Limb (tissue), 2 donors: ENCODE results near the gene DESI2.

Experiments used
- DNase-seq, 2 donors: peaks; one replicate each; pipeline ENCODE4 v3.0.0-alpha.2; 2016; ENCODE audit errors: extremely low spot score in 2 of 2

The DESI2 gene

GRCh38 chr1:244652623-244653438, at the start of gene DESI2:
Gene DESI2 (plus strand): TSS chr1:244653126. CDS start chr1:244653314, 188 bp downstream.
- peak; percentile 99 to 100 for DNase-seq

DNA sequence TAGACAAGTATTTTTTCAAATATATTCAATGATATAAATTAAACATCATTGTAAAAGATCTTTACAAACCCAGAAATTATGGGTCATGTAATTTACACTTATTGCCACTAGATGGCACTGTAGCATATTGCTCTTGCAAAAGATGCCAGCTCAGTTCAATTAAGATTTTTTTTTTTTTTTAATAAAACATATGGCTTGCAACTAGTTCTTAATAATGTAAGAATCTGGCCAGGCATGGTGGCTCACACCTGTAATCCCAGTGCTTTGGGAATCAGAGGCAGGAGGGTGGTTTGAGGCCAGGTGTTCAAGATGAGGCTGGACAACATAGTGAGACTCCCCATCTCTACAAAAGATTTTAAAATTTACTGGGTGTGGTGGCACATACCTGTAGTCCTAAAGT, 49.4 kb upstream of the DESI2 start:
- DNase-seq, result peak in 1 of 2 donors; percentile 69

DNA sequence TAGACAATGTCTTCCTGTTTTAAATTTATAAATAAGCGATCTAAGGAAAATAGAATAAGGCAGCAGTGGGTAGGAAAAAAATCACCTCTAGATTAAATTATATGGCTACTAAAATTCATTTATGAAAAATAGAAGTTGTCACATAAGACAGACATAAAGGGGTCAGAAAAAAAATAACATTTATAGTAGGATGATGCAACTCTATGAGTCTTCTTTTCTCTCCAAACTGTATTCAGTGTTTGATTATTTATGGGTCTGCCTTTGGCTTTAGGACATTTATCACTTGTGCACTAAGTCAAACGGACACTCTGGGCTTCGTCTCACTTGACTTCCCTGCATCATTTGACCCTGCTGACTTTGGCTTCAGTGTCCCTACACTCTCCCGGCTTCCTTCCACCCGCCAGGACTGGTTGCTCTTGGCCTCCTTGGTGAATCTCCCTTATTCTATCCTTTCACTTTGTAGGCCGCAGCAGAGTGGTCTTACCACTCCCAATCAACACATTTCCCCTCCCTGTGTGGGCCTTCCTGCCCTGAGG, 47.0 kb upstream of the DESI2 start:
- no peak for DNase-seq

GRCh38 chr1:244614113-244614836, 38.7 kb upstream of the DESI2 start:
- no peak for DNase-seq

GRCh38 chr1:244614879-244615278, 38.0 kb upstream of the DESI2 start:
- DNase-seq, result no peak

- DNase-seq, result no peak
Measured at GRCh38 chr1:244615301-244615700, 37.6 kb upstream of the DESI2 start.

- DNase-seq, result no peak
Measured at GRCh38 chr1:244626709-244627108, 26.2 kb upstream of the DESI2 start.

DNA sequence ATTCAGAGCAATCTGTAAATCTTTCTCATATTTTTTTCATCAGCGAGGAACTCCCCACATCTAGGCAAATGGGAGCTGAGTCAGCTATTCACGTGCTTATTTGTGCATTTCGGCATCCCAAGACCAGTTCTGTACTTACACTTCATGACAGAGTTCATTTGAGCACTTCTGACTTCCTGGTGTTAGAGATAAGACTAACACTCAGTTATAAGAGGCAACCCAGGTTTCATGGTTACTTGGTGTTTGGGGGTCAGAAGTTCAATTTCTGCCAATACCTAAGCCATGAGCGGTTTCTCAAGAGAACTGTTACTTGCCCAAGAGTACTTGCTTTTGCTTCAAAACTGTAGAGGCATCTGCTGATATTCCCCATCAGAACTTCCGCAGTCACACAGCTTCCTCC, 24.1 kb upstream of the DESI2 start:
- no peak for DNase-seq

DNA sequence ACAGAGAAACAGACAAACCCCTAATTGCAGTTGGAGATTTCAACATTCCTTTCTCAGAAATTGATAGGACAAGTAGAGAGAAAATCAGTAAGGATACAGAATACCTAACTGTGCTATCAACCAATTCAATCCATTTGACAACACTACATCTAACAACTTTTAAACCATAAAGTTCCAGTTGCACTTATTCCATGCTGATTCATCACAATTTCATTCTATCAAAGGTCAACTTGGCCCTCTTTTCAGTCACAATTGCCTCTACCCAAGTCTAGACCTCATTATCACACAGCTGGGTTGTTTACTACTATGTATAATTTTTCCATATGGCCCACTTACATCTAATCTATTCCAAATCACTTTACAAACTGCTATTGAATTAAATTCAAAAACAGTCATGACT, 19.8 kb upstream of the DESI2 start:
- no peak for DNase-seq

DNA sequence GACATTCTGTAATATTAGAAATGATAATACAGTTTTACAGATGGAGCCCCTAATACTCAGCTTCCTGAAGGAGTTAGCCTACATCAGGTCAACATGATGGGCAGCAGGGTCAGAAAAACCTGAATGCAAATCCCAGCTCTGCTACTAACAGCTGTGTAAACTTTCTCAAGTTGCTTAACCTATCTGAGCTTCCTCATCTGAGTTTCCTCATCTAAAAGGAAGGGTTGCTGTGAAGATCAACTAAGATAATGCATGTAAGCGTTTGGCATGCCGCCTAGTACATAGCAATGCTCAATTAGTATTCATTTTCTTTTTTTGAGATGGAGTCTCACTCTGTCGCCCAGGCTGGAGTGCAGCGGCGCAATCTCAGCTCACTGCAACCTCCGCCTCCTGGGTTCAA, 18.4 kb upstream of the DESI2 start:
- DNase-seq, result no peak

DNA sequence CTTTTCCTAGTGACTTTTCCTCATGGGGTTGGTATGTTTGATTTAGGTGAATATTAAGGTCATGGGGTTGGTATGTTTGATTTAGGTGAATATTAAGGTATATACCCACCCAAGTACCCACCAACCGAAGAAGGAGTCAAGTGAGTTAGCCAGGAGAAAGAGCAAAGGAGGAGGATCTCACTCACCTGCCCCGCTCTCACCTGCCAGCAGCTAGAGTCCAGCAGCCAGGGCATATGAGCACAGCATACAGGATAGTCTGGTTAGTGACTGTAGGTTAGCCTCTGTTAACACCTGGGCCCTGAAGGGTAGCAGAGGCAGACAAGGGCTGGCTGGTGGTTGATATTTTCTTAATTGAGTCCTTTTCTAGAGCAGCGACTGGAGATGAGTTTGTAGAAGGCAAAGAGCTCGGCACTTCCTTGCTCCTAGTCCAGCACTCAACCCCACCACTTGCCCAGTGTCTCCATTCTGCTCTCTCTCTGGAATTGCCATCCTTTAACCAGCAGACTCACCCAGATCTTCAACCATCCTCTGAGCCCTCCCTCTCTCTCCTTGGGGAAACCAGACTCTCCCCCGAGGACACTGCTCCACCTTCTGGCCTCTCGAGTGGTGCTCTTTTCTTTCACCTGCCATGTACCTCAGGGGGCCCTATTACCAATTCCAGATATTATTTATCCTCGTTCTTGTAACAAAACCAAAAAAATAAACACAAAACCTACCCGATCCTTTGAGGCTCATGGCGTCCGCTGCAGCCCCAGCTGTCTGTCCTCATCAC, 16.3 kb upstream of the DESI2 start:
- no peak for DNase-seq

- DNase-seq, result no peak
Measured at GRCh38 chr1:244639561-244639960, 13.4 kb upstream of the DESI2 start.

GRCh38 chr1:244640917-244641316, 12.0 kb upstream of the DESI2 start:
- no peak for DNase-seq

- no peak for DNase-seq
Measured at GRCh38 chr1:244642526-244642925, 10.4 kb upstream of the DESI2 start.

DNA sequence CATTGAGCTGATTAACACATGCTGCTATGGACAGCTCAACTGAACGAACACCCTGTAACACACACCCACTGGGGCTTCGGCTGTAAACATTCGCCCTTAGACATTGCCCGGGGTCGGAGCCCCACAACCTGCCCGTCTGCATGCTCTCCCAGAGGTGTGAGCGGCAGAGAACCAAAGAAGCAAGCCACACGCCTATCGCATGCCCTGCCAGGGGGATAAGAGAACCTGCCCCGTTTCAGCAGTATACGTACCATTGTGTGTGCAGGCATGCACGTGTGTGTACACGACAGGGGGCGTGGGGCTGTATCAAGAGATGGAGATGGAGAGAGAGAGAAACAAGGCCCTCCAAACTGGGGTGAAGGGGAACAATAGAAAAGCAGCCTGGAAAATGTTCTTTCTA, 9.9 kb upstream of the DESI2 start:
- no peak for DNase-seq

GRCh38 chr1:244645414-244645813, 7.5 kb upstream of the DESI2 start:
- DNase-seq, result no peak

DNA sequence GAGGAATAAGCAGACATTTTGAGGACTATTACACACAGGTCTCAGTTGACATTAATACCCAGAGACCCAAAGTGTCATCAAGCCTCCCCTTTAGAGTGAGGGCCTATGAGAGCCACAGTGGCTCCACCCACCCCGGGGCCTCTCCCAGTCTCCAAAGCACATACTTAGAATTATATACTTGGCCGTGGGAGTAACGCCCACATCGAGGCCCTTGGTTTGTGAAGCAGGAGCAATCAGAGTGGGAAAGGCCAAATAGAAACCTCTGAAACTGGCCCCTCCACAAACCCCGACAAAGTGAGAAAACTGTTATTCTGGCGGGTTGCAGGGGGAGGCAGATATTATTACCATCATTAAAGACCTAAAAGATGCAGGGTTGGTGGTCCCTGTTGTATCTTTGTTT, 7.0 kb upstream of the DESI2 start:
- DNase-seq, result no peak

DNA sequence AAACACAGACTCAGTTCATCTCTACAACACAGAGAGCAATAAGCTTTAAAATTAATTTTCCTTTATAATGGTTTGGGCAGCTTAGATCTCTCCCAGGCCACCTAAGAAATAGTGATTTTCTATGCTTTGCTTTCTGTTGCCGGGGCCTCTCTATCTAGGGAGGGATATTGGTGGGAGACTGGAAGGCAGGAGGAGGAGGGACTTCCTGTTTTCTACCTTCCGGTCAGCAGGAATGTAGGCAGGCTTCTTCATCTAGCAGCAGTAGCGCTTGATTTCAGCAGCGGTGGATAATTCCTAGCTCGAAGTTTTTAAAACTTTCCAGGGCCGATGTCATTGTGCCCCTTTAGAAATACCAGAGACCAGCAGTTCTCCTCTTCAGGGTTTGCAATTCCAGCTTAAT, 5.1 kb upstream of the DESI2 start:
- DNase-seq, result no peak

- DNase-seq, result no peak
Measured at GRCh38 chr1:244651956-244652622, 837 bp upstream of the DESI2 start.

DNA sequence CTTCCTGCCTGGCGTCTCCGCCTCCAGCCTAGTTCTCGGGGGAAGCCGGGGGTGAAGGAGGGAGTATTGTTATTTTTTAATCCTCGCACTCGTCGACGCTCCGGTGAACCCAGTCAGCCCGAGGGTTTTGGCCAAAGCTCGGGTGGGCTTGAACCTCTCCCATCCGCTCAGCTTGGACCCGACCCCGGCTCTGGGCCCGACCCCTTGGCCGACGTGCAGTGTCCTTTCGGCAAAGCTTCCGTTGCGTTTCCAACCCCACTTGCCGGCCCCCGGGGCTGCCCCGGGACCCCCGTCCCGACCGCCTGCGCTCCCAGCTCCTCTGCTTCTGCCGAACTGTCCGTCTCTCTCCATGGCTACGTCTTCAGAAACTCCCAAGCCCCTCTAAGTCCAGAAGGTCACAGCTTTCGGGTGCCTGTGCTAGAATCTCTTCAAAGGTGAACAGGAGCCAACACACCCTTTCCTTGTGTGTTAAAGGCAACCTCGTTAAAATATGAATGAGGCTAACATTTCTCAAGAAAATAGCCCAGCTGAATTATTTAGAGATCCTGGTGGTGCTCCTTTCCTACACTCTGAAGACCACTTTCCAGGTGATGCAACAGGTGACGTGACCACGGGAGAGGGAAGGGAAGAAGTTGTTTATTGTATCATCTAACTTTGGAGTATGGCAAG, 647 bp downstream of the DESI2 start:
- DNase-seq, result peak in 1 of 2 donors; percentile 29
